Keratinocyte (primary cell): ENCODE results near the gene TYRO3. TPM values are rescaled to one million over a fixed set of nuclear protein-coding genes. Genes with fewer than 3 reads are reported as not detected.

ENCODE experiments used
- DNase-seq: peaks from one replicate; pipeline ENCODE4 v3.0.0-alpha.2; 2011; ENCODE audit warnings: low read depth, missing footprints, low spot score
- FAIRE-seq: peaks from 2 replicates; lab custom pipeline; 2011; peaks lifted over from hg19 to GRCh38; lab: Jason Lieb, UNC
- H2AFZ ChIP-seq: 2 replicates; pipeline ENCODE4 v1.6.0; 2012; ENCODE audit warnings: low read length, control low read depth, inconsistent platforms; ENCODE audit not compliant: control insufficient read depth
- H3K27ac ChIP-seq: 2 replicates; pipeline ENCODE4 v1.5.1; 2011; ENCODE audit warnings: low read length; ENCODE audit not compliant: control insufficient read depth, insufficient read depth
- H3K27me3 ChIP-seq: 3 replicates; pipeline ENCODE4 v1.6.0; 2011; ENCODE audit warnings: low read length; ENCODE audit not compliant: control insufficient read depth, insufficient read depth; ENCODE audit errors: extremely low read depth
- H3K36me3 ChIP-seq, 2 experiments: 2 replicates in 1 of 2; 3 replicates in 1 of 2; pipeline ENCODE4 v1.5.1; 2011; ENCODE audit warnings: low read length in 2 of 2, mild to moderate bottlenecking in 1 of 2; ENCODE audit not compliant: control insufficient read depth in 2 of 2, insufficient read depth in 2 of 2; ENCODE audit errors: extremely low read depth in 1 of 2
- H3K4me1 ChIP-seq: 3 replicates; pipeline ENCODE4 v1.5.1; 2011; ENCODE audit warnings: low read length; ENCODE audit not compliant: control insufficient read depth, insufficient read depth; ENCODE audit errors: extremely low read depth
- H3K4me2 ChIP-seq: 3 replicates; pipeline ENCODE4 v1.6.0; 2011; ENCODE audit warnings: low read depth, low read length; ENCODE audit not compliant: control insufficient read depth, insufficient read depth; ENCODE audit errors: extremely low read depth
- H3K4me3 ChIP-seq, 3 experiments: fragments of 200-600 bp in 1 of 3; sonication (generic) in 1 of 3; 2 replicates in 2 of 3; 3 replicates in 1 of 3; pipeline ENCODE4 v1.5.1; 2011 to 2016; ENCODE audit warnings: low read length in 3 of 3, mild to moderate bottlenecking in 3 of 3, control low read depth in 2 of 3, inconsistent platforms in 1 of 3, low read depth in 1 of 3, mixed read lengths in 1 of 3, mixed run types in 1 of 3, moderate library complexity in 1 of 3; ENCODE audit not compliant: control insufficient read depth in 2 of 3, insufficient read depth in 2 of 3; ENCODE audit errors: extremely low read depth in 1 of 3
- H3K79me2 ChIP-seq: 2 replicates; pipeline ENCODE4 v1.6.0; 2012; ENCODE audit warnings: low read length; ENCODE audit not compliant: control insufficient read depth, insufficient read depth
- H3K9ac ChIP-seq: 3 replicates; pipeline ENCODE4 v1.6.0; 2011; ENCODE audit warnings: low read length; ENCODE audit not compliant: control insufficient read depth, insufficient read depth; ENCODE audit errors: extremely low read depth
- H3K9me1 ChIP-seq: 3 replicates; pipeline ENCODE4 v1.6.0; 2011; ENCODE audit warnings: low read length; ENCODE audit not compliant: control insufficient read depth, insufficient read depth; ENCODE audit errors: extremely low read depth
- H3K9me3 ChIP-seq: 2 replicates; pipeline ENCODE4 v1.5.1; 2012; ENCODE audit warnings: low read depth, low read length; ENCODE audit not compliant: control insufficient read depth
- H4K20me1 ChIP-seq: 3 replicates; pipeline ENCODE4 v1.6.0; 2011; ENCODE audit warnings: low read length; ENCODE audit not compliant: control insufficient read depth, insufficient read depth; ENCODE audit errors: extremely low read depth
- CTCF ChIP-seq, 3 experiments: IDR thresholded peaks in 1 of 3; conservative IDR thresholded peaks in 1 of 3; optimal IDR thresholded peaks in 1 of 3; 2 replicates in 2 of 3; 3 replicates in 1 of 3; pipeline versions ENCODE3 to v1.5.1; 2011; ENCODE audit warnings: low read length in 3 of 3, mild to moderate bottlenecking in 3 of 3, moderate library complexity in 2 of 3, control low read depth in 1 of 3, inconsistent platforms in 1 of 3; ENCODE audit not compliant: insufficient read depth in 2 of 3; ENCODE audit errors: extremely low read depth in 1 of 3
- EZH2 ChIP-seq: IDR thresholded peaks from one replicate; pipeline ENCODE4 v1.6.1; 2012; ENCODE audit warnings: inconsistent platforms, mild to moderate bottlenecking, low read length, moderate library complexity
- dilution Hi-C: fragments of 300-500 bp; cut with MboI; formaldehyde crosslinking; loops from one replicate; pipeline ENCODE4 v1.7.0; 2020; ENCODE audit warnings: low sequenced_read_pairs; ENCODE audit not compliant: extremely low pct_ligation_motif_present
- polyA plus RNA-seq, 5 experiments: library from polyadenylated mRNA; depleted of rRNA in 3 of 5; stranded (reverse) in 3 of 5; stranded (forward) in 1 of 5; unstranded in 1 of 5; fragments of >200 nt; gene quantifications; 1 replicate in 1 of 5; 2 replicates in 3 of 5; 3 replicates in 1 of 5; pipeline versions ENCODE4 v1.2.1 to v1.2.3, GENCODE V29; 2011 to 2012; ENCODE audit warnings: missing spikeins in 2 of 5, low read depth in 1 of 5, low replicate concordance in 1 of 5

Gene TYRO3
- polyA plus RNA-seq, 1 donor (not counting 4 experiments of a cell fraction or from before 2014, with no cell fraction given): 9.0 TPM

GRCh38 chr15:41629883-41630282, 70.9 kb downstream of the TYRO3 start:
- no peak for DNase-seq
- TF ChIP-seq EZH2: no peak
- no peak for TF ChIP-seq CTCF (optimal IDR thresholded peaks at IDR 0.05 in 1 of 3, IDR thresholded peaks at IDR 0.05 in 1 of 3, conservative IDR thresholded peaks at IDR 0.05 in 1 of 3; ENCODE audit: extremely low read depth in 1 of 3, insufficient read depth in 2 of 3, low read length in 3 of 3)
- no peaks in the 10 kb centered on the region for H3K27me3 ChIP-seq
- peaks cover 8% of the 10 kb centered on the region for H3K4me1 ChIP-seq
- H2AFZ ChIP-seq: no peak overlapping the region
- no peaks in the 10 kb centered on the region for H3K9me1 ChIP-seq
- no peak overlapping the region for H3K4me3 ChIP-seq
- no peak overlapping the region for H3K4me2 ChIP-seq
- H3K79me2 ChIP-seq: no peaks in the 10 kb centered on the region
- H3K27ac ChIP-seq: no peak overlapping the region
- dilution Hi-C loops: no loop called here
- H3K9me3 ChIP-seq: no peaks in the 10 kb centered on the region
- no peaks in the 10 kb centered on the region for H3K36me3 ChIP-seq
- H4K20me1 ChIP-seq: no peaks in the 10 kb centered on the region
- FAIRE-seq: no peak
- H3K9ac ChIP-seq: no peak overlapping the region

GRCh38 chr15:41630616-41631217, 71.7 kb downstream of the TYRO3 start:
- Histone ChIP-seq H3K4me1 (peaks cover 8% of the 10 kb centered on the region), H3K79me2 (no peaks in the 10 kb centered on the region), H3K4me2 (no peak overlapping the region), H3K36me3 (no peaks in the 10 kb centered on the region), H3K4me3 (no peak overlapping the region), H3K9me3 (no peaks in the 10 kb centered on the region), H2AFZ (no peak overlapping the region), H4K20me1 (no peaks in the 10 kb centered on the region), H3K27me3 (no peaks in the 10 kb centered on the region), H3K27ac (no peak overlapping the region), H3K9ac (no peak overlapping the region), H3K9me1 (no peaks in the 10 kb centered on the region)
- DNase-seq (no peak), FAIRE-seq (no peak)
- dilution Hi-C loops: no loop called here
- TF ChIP-seq EZH2 (no peak), CTCF (optimal IDR thresholded peaks at IDR 0.05 in 1 of 3, IDR thresholded peaks at IDR 0.05 in 1 of 3, conservative IDR thresholded peaks at IDR 0.05 in 1 of 3; ENCODE audit: extremely low read depth in 1 of 3, insufficient read depth in 2 of 3, low read length in 3 of 3) (no peak)
